Aorta (tissue), 5 donors: ENCODE measurements around the gene TPD52L2. TPM values are rescaled to one million over a fixed set of nuclear protein-coding genes. Genes with fewer than 3 reads are reported as not detected.
A peak's percentile ranks its signal among the peaks of the same experiment; 100 is the strongest.

Experiments
- ATAC-seq: fragments of 200-7000 bp; cut with Tn5 transposase; one replicate; pipeline ENCODE4 v1.9.1; 2022; ENCODE audit warnings: moderate library complexity; ENCODE audit not compliant: low FRiP score
- DNase-seq, 2 donors: peaks; one replicate each; pipeline ENCODE4 v3.0.0-alpha.2; 2020
- H3K27ac ChIP-seq, 2 donors: one replicate each; pipeline ENCODE4 v1.5.1; 2013; ENCODE audit warnings: low read length in 2 of 2, mild to moderate bottlenecking in 2 of 2, moderate library complexity in 2 of 2, control low read depth in 1 of 2, inconsistent platforms in 1 of 2, low read depth in 1 of 2
- H3K27me3 ChIP-seq, 2 donors: one replicate each; pipeline ENCODE4 v1.6.1; 2013; ENCODE audit warnings: control low read depth in 1 of 2, low read length in 1 of 2, mild to moderate bottlenecking in 1 of 2, moderate library complexity in 1 of 2; ENCODE audit not compliant: insufficient read depth in 2 of 2, control insufficient read depth in 1 of 2
- H3K36me3 ChIP-seq, 2 donors: one replicate each; pipeline ENCODE4 v1.6.1; 2013; ENCODE audit warnings: control low read depth in 1 of 2, low read length in 1 of 2, mild to moderate bottlenecking in 1 of 2; ENCODE audit not compliant: insufficient read depth in 2 of 2, control insufficient read depth in 1 of 2
- H3K4me1 ChIP-seq, 2 donors: one replicate each; pipeline ENCODE4 v1.6.1; 2013; ENCODE audit warnings: low read length in 2 of 2, control low read depth in 1 of 2, mild to moderate bottlenecking in 1 of 2, moderate library complexity in 1 of 2; ENCODE audit not compliant: insufficient read depth in 2 of 2, control insufficient read depth in 1 of 2
- H3K4me3 ChIP-seq, 2 donors: one replicate each; pipeline ENCODE4 v1.5.1; 2013; ENCODE audit warnings: low read length in 2 of 2, control low read depth in 1 of 2, mild to moderate bottlenecking in 1 of 2
- H3K9me3 ChIP-seq: one replicate; pipeline ENCODE4 v1.6.1; 2013; ENCODE audit warnings: mild to moderate bottlenecking, low read length; ENCODE audit not compliant: control insufficient read depth
- WGBS, 2 donors: extraction: QIAGEN DNeasy Blood & Tissue Kit; methylation state at CpG; one replicate each; pipeline ENCODE4 v1.1.7; 2013; 5-methylcytosine and 5-hydroxymethylcytosine counted together
- intact Hi-C, 2 donors: fragments of 100-400 bp; cut with DNase I; formaldehyde crosslinking; loops; one replicate each; pipeline versions ENCODE4 v1.14.2 to v1.15.0; 2022
- long read RNA-seq, 2 donors: library from polyadenylated mRNA; unstranded; transcript quantifications; one replicate each; pipeline ENCODE4 v2.0.0, GENCODE V29; 2020 to 2021
- polyA plus RNA-seq, 2 donors: library from polyadenylated mRNA; stranded (reverse); fragments of 200-250 nt; gene quantifications; one replicate each; pipeline ENCODE4 v1.2.3, GENCODE V29; 2013
- total RNA-seq, 2 donors: library from RNA; stranded (reverse); fragmentation: NEBNext Ultra II Directional; extraction: Animal tissue kit (Norgen Biotek cat#: 25700); gene quantifications; one replicate each; pipeline ENCODE4 v1.2.1, GENCODE V29; 2021
- donor health status: healthy with polysubstance abuse.
- donor health status: Bipolar disorder and iron deficiency.
- donor health status: DM: no; HTN: no; CAD: no.
- donor health status: DM: no; HTN: no; CAD: no.
- donor health status: DM: yes; HTN: yes; CAD: no.

Gene TPD52L2
- total RNA-seq: 100 to 1,000 TPM in 1 of 2 donors, 10 to 100 TPM in 1; 91.2 to 110 TPM
- 100 to 1,000 TPM in 1 of 2 donors, 10 to 100 TPM in 1; 89.8 to 112 TPM for polyA plus RNA-seq
- long read RNA-seq, donor 1, full-length matches to known transcripts: 498 of 547 reads
- long read RNA-seq, donor 1, partial matches to known transcripts: 22 of 547 reads
- long read RNA-seq, donor 1, other reads (novel, unspliced or antisense): 27 of 547 reads
- long read RNA-seq, donor 2, full-length matches to known transcripts: 79 of 92 reads
- long read RNA-seq, donor 2, partial matches to known transcripts: 7 of 92 reads
- long read RNA-seq, donor 2, other reads (novel, unspliced or antisense): 6 of 92 reads

DNA sequence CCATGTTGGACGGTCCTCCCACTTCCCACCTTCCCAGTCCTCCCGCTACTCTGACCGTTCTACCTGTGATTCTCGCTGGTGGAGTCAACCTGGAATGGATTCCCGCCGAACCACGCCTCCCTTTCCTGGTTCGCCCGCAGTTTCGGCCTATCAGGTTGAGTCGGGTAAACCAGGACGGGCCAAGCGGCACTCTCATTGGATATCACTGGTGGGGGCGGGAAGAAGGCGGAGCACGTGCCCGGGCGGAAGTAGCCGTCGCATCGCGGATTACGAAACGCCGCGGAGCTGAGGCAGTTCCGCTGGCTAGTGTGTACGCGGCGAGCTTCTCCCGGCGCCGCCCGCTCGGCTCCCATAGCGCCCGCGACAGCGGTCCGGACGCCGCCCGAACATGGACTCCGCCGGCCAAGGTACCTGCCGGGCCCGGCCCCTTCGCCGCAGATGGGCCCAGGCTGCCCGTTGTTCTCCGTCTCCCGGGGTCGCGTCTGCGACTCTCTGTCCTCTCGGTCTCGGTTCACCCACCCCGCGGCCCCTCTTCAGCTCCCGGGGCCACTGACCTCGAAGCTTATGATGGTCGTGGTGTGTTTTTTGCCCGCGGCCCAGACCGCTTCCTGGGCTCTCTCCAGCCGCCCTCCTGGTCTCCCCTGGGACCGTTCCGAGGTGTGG, at the start of gene TPD52L2:
Gene TPD52L2, plus strand, starts transcription at position 293 of the 663 bp plus-strand sequence. Its CDS starts 96 bp downstream, at position 389.
- intact Hi-C loops: loop anchor here (2.0 to 5.0 kb wide), 4 partner anchors 33 to 328 kb away; partner anchors contain the start of genes PTK6 (in 1 of the 2) and ZBTB46 (in 1 of the 2)
- H3K27ac ChIP-seq: peak within 1 kb of the TSS; percentile 11 to 53
- 0% methylated on average over 68 of the region's 68 CpGs for WGBS, 2 donors
- peak; percentile 99 for DNase-seq
- no peaks in the 10 kb centered on the region for H3K27me3 ChIP-seq
- peak; percentile 95 for ATAC-seq
- H3K9me3 ChIP-seq: no peaks in the 10 kb centered on the region
- H3K4me3 ChIP-seq: peak within 1 kb of the TSS; percentile 22 to 63
- peaks cover 0 to 6% of the 10 kb centered on the region in 2 donors for H3K36me3 ChIP-seq
- H3K4me1 ChIP-seq: no peaks in the 10 kb centered on the region

DNA sequence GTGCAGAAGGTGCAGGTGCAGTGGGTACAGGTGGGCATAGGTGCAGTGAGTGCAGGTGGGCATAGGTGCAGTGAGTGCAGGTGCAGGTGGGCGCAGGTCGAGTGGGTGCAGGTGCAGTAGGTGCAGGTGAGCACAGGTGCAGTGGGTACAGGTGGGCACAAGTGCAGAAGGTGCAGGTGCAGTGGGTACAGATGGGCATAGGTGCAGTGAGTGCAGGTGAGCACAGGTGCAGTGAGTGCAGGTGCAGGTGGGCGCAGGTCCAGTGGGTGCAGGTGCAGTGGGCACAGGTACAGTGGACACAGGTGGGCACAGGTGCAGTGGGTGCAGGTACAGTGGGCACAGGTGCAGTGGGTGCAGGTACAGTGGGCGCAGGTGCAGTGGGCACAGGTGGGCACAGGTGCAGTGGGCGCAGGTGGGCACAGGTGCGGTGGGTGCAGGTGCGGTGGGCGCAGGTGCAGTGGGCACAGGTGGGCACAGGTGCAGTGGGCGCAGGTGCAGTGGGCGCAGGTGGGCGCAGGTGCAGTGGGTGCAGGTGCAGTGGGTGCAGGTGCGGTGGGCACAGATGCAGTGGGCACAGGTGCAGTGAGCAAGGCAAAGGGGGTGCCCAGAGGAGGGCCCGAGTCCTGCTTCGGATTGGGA, 49.3 kb upstream of the TPD52L2 start:
- intact Hi-C loops: no loop called here
- H3K27ac ChIP-seq: no peak overlapping the region
- no peaks in the 10 kb centered on the region for H3K27me3 ChIP-seq
- DNase-seq (no peak), ATAC-seq (no peak)
- 82 to 99% methylated on average over 8 to 14 of the region's 14 CpGs for WGBS, 2 donors
- no peak overlapping the region for H3K4me3 ChIP-seq
- no peaks in the 10 kb centered on the region for H3K4me1 ChIP-seq
- H3K9me3 ChIP-seq: no peaks in the 10 kb centered on the region
- H3K36me3 ChIP-seq: no peaks in the 10 kb centered on the region

DNA sequence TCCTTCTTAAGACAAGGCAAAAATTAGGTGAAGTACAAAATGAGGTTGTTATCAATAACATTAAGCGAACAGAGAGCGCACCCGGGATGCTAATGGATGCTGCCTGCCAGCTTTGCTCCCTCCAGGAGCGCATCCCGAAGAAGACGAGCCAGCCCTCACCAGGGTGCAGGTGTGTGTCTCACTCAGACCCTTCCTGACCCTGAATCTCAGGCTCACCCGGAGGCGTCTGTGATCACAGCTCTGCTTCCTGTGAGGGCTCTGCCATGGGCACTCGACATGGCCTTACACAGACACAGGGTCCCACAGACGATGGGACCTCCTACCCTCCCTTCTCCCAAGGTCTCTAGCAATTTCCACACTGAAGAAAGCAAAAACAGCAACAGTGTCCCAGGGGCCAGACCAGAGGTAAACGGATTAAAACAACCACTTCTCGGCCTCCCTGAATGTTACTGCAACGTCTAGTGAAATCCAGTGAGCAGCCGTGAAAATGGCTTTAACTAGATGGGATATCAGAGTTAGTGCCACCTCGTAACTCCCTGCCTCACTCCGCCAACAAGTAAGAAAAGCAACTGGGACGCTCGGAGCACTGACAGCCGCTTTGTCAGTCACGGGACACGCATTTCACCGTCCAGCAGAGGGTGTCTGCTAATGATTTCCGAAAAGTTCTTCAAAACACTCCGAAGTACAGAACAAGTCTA, 45.7 kb upstream of the TPD52L2 start:
- intact Hi-C loops: no loop called here
- Histone ChIP-seq H3K4me1 (no peaks in the 10 kb centered on the region), H3K36me3 (no peaks in the 10 kb centered on the region), H3K27me3 (no peaks in the 10 kb centered on the region), H3K9me3 (no peaks in the 10 kb centered on the region), H3K27ac (no peak overlapping the region), H3K4me3 (no peak overlapping the region)
- 64 to 71% methylated on average over 24 of the region's 24 CpGs for WGBS, 2 donors
- ATAC-seq (no peak), DNase-seq (no peak)

DNA sequence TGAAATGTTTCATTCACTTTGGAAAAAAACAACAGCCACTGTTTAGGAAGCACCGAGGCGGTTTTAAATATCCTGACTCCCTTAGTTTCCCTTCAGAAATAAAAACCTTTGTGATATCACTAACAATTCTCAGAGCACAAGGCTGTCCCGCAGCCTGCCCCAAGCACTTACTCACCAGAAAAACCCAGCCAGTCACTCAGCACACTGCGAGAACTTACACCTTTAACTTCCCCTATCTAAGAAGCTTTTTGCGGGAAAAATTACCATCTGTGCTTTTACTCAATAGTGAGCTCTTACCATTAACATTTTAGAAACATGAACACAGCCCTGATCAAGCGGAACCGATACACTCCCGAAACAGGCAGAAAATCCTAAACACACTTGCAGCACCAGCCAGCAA, 43.3 kb upstream of the TPD52L2 start:
- Histone ChIP-seq H3K27me3 (no peaks in the 10 kb centered on the region), H3K9me3 (no peaks in the 10 kb centered on the region), H3K4me3 (no peak overlapping the region), H3K27ac (no peak overlapping the region), H3K4me1 (no peaks in the 10 kb centered on the region), H3K36me3 (no peaks in the 10 kb centered on the region)
- DNase-seq (no peak), ATAC-seq (no peak)
- WGBS, 2 donors: 94 to 95% methylated on average over 8 of the region's 8 CpGs
- intact Hi-C loops: no loop called here

DNA sequence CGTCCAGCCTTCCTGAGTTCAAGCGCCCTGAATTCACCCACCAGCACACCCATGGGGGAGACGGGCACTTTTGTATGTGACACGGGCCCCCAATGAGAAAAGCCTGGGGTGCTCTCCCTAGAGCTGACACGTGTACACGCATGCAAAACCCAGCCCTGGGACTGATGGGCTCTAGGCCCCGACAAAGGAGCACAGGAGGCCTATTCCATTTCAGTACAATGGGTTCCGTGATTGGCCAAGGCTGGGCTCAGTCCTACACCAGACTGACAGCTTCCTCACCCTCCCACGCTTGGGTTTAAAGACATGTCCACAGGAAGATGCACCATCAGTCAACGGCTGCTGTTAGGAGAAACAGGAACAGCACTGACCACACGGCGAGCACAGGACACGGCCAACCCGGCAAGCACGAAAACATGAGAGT, 42.8 kb upstream of the TPD52L2 start:
- no peaks in the 10 kb centered on the region for H3K9me3 ChIP-seq
- intact Hi-C loops: no loop called here
- no peak overlapping the region for H3K4me3 ChIP-seq
- ATAC-seq (no peak), DNase-seq (no peak)
- H3K27me3 ChIP-seq: no peaks in the 10 kb centered on the region
- no peaks in the 10 kb centered on the region for H3K4me1 ChIP-seq
- H3K27ac ChIP-seq: no peak overlapping the region
- 89 to 91% methylated on average over 15 of the region's 15 CpGs for WGBS, 2 donors
- no peaks in the 10 kb centered on the region for H3K36me3 ChIP-seq

DNA sequence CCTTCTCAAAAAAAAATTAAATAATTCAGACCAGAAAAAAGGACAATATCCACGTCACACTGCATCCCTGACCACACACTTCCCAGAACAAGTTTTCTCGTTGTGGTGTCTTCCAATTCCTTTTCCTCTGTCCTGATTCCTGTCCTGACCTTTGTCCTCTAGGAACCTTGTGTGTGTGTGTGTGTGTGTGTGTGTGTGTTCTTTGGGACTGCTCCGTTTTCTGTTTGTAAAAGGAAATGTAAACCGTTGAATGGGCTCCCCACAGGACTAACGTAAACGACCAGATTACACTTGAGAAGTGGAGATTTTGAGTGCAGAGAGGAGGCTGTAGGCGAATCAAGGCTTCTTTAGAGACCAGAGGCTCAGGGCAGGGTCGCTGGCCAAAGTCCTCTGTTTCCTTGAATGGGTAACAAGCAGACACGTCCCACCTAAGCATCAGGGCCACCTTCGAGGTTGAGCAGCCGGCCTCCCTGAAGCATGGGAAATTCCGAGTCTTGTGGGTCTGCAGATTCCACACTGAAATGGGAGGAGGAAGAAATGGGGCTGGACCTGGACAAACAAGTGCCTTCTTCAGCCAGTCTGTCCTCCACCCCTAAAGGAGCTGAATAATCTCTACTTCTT, 41.3 kb upstream of the TPD52L2 start:
- intact Hi-C loops: no loop called here
- H3K27ac ChIP-seq: no peak overlapping the region
- ATAC-seq (no peak), DNase-seq (no peak)
- H3K27me3 ChIP-seq: no peaks in the 10 kb centered on the region
- no peaks in the 10 kb centered on the region for H3K4me1 ChIP-seq
- H3K36me3 ChIP-seq: no peaks in the 10 kb centered on the region
- no peak overlapping the region for H3K4me3 ChIP-seq
- WGBS, 2 donors: 63 to 66% methylated on average over 12 of the region's 12 CpGs
- no peaks in the 10 kb centered on the region for H3K9me3 ChIP-seq

DNA sequence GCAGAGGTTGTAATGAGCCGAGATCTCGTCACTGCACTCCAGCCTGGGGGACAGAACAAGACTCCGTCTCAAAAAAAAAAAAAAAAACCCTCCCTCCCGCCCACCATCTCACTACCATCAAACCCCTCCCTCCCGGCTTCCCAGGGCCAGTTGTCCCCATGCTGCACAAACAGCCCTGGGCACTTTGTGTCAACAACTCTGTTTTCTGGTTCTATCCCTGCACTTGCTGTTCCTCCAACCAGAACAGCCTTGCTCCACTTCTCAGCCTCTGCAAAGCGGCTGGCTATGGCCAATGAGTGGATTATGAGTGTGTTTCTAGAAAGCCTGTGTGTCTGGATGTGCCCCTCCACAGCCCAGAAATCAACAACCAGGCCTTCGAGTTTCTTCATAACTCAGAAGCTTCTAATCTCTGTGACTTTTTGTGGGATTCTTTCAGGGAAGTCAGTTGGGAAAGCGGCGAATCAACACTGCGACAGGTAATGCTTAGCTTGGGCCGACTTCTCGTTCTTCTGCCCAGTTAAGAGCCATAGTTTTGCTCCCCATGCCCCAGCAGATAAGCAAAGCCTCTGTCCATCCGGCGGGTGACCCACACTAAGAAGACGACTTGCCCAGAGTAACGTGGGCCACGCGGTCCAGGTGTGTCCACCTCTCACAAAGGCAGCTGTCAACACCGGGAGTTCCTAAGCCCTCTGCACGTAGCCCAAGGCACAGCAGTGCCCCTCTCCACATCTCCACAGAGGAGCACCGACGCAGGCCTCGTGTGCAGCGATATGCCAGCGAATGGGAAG, 39.5 kb upstream of the TPD52L2 start:
- WGBS, 2 donors: 90 to 93% methylated on average over 24 to 25 of the region's 25 CpGs
- Histone ChIP-seq H3K9me3 (no peaks in the 10 kb centered on the region), H3K4me3 (no peak overlapping the region), H3K4me1 (no peaks in the 10 kb centered on the region), H3K27me3 (no peaks in the 10 kb centered on the region), H3K36me3 (no peaks in the 10 kb centered on the region), H3K27ac (no peak overlapping the region)
- intact Hi-C loops: no loop called here
- ATAC-seq: no peak
- no peak for DNase-seq

DNA sequence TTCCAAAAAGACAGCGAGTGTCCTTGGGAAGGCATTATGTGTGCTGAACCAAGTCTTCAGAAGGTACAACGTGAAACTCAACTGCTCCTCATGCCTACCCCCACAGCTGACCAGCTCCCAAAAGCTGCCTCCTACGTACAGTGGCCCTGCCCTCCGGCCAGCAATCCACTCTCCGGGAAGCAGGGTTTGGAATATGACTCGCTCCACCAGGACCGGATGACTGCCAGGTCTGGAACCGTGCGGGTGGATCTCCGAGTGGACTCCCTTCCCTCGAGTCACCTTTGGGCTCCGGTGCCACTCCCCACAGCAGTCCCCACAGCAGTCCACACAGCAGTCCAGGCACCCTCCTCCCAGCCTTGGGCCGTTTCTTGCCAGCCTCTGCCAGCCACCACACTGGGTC, 38.3 kb upstream of the TPD52L2 start:
- H3K27me3 ChIP-seq: no peaks in the 10 kb centered on the region
- H3K27ac ChIP-seq: no peak overlapping the region
- intact Hi-C loops: no loop called here
- H3K9me3 ChIP-seq: no peaks in the 10 kb centered on the region
- no peak for ATAC-seq
- no peaks in the 10 kb centered on the region for H3K4me1 ChIP-seq
- no peak for DNase-seq
- WGBS, 2 donors: 69 to 77% methylated on average over 13 of the region's 13 CpGs
- H3K36me3 ChIP-seq: no peaks in the 10 kb centered on the region
- H3K4me3 ChIP-seq: no peak overlapping the region
